Endodermal cell (in vitro differentiated cells): ENCODE results near the gene FOXE3. TPM values are rescaled to one million over a fixed set of nuclear protein-coding genes. Genes with fewer than 3 reads are reported as not detected.

ENCODE experiments used
- DNase-seq: peaks from one replicate; pipeline ENCODE4 v3.0.0-alpha.2; 2017
- H3K27ac ChIP-seq: 2 replicates; pipeline ENCODE4 v1.5.1; 2013; ENCODE audit warnings: mild to moderate bottlenecking, low read depth, low read length, moderate library complexity
- H3K27me3 ChIP-seq: 2 replicates; pipeline ENCODE4 v1.6.1; 2013; ENCODE audit warnings: mild to moderate bottlenecking, low read length, moderate library complexity; ENCODE audit not compliant: insufficient read depth, control insufficient read depth, poor library complexity, severe bottlenecking
- H3K36me3 ChIP-seq: 2 replicates; pipeline ENCODE4 v1.7.0; 2013; ENCODE audit warnings: mild to moderate bottlenecking, low read length, moderate library complexity; ENCODE audit not compliant: control insufficient read depth, insufficient read depth
- H3K4me1 ChIP-seq: one replicate; pipeline ENCODE4 v1.7.0; 2013; ENCODE audit warnings: low read length; ENCODE audit not compliant: control insufficient read depth, insufficient read depth
- H3K4me3 ChIP-seq: 2 replicates; pipeline ENCODE4 v1.5.1; 2013; ENCODE audit warnings: mild to moderate bottlenecking, low read length, moderate library complexity
- H3K9ac ChIP-seq: 2 replicates; pipeline ENCODE4 v1.6.1; 2013; ENCODE audit warnings: mild to moderate bottlenecking, low read length, moderate library complexity; ENCODE audit not compliant: poor library complexity, severe bottlenecking; ENCODE audit errors: extremely low read depth
- H3K9me3 ChIP-seq: 2 replicates; pipeline ENCODE4 v1.6.1; 2013; ENCODE audit warnings: mild to moderate bottlenecking, low read length, moderate library complexity; ENCODE audit not compliant: control insufficient read depth
- H3K27ac Mint-ChIP-seq: 2 replicates; pipeline ENCODE4 v1.8.0; 2020; ENCODE audit warnings: mixed read lengths
- H3K27me3 Mint-ChIP-seq: 2 replicates; pipeline ENCODE4 v1.8.0; 2021; ENCODE audit warnings: mild to moderate bottlenecking, mixed read lengths; ENCODE audit not compliant: insufficient read depth
- H3K36me3 Mint-ChIP-seq: 2 replicates; pipeline ENCODE4 v1.8.0; 2020; ENCODE audit warnings: low read depth, mixed read lengths
- H3K4me1 Mint-ChIP-seq: 2 replicates; pipeline ENCODE4 v1.8.0; 2020; ENCODE audit warnings: mixed read lengths
- H3K4me3 Mint-ChIP-seq: 2 replicates; pipeline ENCODE4 v1.8.0; 2020; ENCODE audit warnings: mild to moderate bottlenecking, moderate library complexity, mixed read lengths
- H3K9me3 Mint-ChIP-seq: 2 replicates; pipeline ENCODE4 v1.8.0; 2020; ENCODE audit warnings: mild to moderate bottlenecking, mixed read lengths
- WGBS, 2 experiments: methylation state at CpG; one replicate each; pipeline versions ENCODE4 v1.1.5 to v1.1.7; 2013; ENCODE audit warnings: missing lambda C conversion rate in 2 of 2, mixed read lengths in 1 of 2; ENCODE audit not compliant: insufficient coverage in 1 of 2, insufficient read length in 1 of 2; 5-methylcytosine and 5-hydroxymethylcytosine counted together
- total RNA-seq, 2 donors: library from RNA; stranded (reverse); fragmentation: NEBNext Ultra II Directional in 1 of 2; extraction: Animal tissue kit (Norgen Biotek cat#: 25700) in 1 of 2; gene quantifications; 2 replicates in 1 of 2; 3 replicates in 1 of 2; pipeline ENCODE4 v1.2.1, GENCODE V29; 2021
- TF ChIP-seq, protein P1 (sequence below): fragments of 200-600 bp; sonication (generic); conservative IDR thresholded peaks from 2 replicates; pipeline ENCODE4 v1.5.0; 2021; ENCODE audit warnings: antibody characterized with exemption, mild to moderate bottlenecking

FOXE3 gene
- total RNA-seq, 2 donors from 2014 or later, result not detected

DNA sequence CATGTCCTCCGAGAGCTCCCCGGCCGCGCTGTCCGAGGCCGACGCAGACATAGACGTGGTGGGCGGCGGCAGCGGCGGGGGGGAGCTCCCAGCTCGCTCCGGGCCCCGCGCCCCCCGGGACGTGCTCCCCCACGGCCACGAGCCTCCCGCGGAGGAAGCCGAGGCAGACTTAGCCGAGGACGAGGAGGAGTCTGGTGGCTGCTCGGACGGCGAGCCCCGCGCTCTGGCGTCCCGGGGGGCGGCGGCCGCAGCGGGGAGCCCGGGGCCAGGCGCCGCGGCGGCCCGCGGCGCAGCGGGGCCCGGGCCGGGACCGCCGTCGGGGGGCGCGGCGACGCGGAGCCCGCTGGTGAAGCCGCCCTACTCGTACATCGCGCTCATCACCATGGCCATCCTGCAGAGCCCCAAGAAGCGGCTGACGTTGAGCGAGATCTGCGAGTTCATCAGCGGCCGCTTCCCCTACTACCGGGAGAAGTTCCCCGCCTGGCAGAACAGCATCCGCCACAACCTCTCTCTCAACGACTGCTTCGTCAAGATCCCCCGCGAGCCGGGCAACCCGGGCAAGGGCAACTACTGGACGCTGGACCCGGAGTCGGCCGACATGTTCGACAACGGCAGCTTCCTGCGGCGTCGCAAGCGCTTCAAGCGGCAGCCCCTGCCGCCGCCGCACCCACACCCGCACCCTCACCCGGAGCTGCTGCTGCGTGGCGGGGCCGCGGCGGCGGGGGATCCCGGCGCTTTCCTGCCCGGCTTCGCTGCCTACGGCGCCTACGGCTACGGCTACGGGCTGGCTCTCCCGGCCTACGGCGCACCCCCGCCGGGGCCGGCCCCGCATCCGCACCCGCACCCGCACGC lies 22.3 kb downstream of the FOXE3 start:
- H3K4me1 Mint-ChIP-seq, result peaks cover 16% of the 10 kb centered on the region
- no peak overlapping the region for H3K27ac ChIP-seq
- WGBS, 2 experiments, result 0 to 3% methylated on average over 7 to 117 of the region's 117 CpGs
- no peaks in the 10 kb centered on the region for H3K36me3 ChIP-seq
- no peaks in the 10 kb centered on the region for H3K9me3 Mint-ChIP-seq
- peaks cover 45% of the 10 kb centered on the region for H3K27me3 Mint-ChIP-seq
- no peak overlapping the region for H3K9ac ChIP-seq
- TF ChIP-seq, protein P1, sequence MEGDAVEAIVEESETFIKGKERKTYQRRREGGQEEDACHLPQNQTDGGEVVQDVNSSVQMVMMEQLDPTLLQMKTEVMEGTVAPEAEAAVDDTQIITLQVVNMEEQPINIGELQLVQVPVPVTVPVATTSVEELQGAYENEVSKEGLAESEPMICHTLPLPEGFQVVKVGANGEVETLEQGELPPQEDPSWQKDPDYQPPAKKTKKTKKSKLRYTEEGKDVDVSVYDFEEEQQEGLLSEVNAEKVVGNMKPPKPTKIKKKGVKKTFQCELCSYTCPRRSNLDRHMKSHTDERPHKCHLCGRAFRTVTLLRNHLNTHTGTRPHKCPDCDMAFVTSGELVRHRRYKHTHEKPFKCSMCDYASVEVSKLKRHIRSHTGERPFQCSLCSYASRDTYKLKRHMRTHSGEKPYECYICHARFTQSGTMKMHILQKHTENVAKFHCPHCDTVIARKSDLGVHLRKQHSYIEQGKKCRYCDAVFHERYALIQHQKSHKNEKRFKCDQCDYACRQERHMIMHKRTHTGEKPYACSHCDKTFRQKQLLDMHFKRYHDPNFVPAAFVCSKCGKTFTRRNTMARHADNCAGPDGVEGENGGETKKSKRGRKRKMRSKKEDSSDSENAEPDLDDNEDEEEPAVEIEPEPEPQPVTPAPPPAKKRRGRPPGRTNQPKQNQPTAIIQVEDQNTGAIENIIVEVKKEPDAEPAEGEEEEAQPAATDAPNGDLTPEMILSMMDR, result no peak
- no peak overlapping the region for H3K27ac Mint-ChIP-seq
- peak overlapping the region; percentile 39 for H3K4me3 Mint-ChIP-seq
- peaks cover 94% of the 10 kb centered on the region for H3K27me3 ChIP-seq
- peak; percentile 74 for DNase-seq
- H3K4me3 ChIP-seq, result no peak overlapping the region
- peaks cover 4% of the 10 kb centered on the region for H3K4me1 ChIP-seq
- no peaks in the 10 kb centered on the region for H3K9me3 ChIP-seq
- no peaks in the 10 kb centered on the region for H3K36me3 Mint-ChIP-seq

DNA sequence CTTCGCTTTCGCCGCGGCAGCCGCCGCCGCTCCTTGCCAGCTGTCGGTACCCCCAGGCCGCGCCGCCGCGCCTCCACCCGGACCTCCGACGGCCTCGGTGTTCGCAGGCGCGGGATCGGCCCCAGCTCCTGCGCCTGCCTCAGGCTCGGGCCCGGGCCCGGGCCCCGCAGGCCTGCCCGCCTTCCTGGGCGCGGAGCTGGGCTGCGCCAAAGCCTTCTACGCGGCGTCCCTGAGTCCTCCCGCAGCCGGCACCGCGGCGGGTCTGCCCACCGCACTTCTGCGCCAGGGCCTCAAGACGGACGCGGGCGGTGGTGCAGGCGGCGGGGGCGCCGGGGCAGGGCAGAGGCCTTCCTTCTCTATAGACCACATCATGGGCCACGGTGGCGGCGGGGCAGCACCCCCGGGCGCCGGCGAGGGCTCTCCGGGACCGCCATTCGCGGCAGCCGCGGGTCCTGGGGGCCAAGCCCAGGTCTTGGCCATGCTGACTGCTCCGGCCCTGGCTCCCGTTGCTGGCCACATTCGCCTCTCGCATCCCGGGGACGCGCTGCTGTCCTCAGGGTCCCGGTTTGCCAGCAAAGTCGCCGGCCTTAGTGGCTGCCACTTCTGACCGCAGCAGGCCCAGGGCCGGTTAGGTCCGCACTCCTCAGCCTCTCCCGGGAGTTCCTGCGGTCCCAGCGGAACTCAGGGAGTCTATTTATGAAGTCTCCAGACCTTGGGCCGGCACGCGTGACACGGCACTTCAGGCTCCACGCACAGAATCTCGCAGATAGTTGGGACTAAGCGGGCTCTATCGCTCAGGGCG lies 23.1 kb downstream of the FOXE3 start:
- no peak overlapping the region for H3K27ac ChIP-seq
- peaks cover 94% of the 10 kb centered on the region for H3K27me3 ChIP-seq
- Mint-ChIP-seq H3K9me3 (no peaks in the 10 kb centered on the region), H3K27me3 (peaks cover 36% of the 10 kb centered on the region), H3K4me1 (peaks cover 19% of the 10 kb centered on the region), H3K4me3 (peak overlapping the region; percentile 26), H3K27ac (no peak overlapping the region), H3K36me3 (no peaks in the 10 kb centered on the region)
- H3K9me3 ChIP-seq, result no peaks in the 10 kb centered on the region
- no peaks in the 10 kb centered on the region for H3K36me3 ChIP-seq
- H3K4me3 ChIP-seq, result no peak overlapping the region
- TF ChIP-seq, protein P1, result no peak
- WGBS, 2 experiments, result 2 to 5% methylated on average over 23 to 86 of the region's 86 CpGs
- no peak overlapping the region for H3K9ac ChIP-seq
- H3K4me1 ChIP-seq, result no peaks in the 10 kb centered on the region
- peak; percentile 79 for DNase-seq

DNA sequence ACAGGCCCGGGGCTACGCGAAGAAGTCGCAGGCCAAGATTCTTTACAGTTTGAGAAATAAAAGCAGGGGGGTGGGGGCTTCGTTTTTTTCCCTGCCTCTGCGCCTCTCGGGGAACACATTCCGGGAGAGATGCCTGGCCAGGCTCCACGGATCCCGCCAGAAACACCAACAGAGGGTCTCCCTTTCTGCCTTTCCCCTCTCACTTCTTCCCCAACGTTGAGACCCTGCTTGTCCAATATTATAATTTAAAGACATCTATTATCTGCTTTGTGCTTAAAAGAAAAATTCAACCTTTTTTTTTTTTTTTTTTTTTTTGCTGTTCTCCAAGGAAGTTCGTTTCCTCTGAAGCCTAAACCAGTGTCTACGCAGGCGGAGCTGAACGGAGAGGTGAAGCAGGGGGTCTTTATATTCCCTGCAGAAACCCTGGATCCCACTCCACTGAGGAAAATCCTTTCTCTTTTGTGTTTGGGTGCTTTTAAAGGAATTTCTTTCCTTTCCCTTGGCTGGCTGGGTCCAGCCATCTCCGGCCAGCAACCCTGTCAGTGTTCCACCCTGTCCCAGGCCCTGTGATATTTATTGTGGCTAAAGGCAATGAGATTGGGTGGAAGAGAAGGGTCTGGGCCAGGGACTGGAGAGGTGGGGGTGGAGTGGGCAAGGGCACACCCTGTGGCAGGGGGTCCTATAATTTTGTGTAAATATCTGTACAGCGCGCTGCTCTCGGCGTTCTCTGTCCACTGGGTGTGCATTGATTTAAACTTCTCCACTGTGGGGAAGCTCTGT lies 23.9 kb downstream of the FOXE3 start:
- H3K4me1 Mint-ChIP-seq, result peaks cover 20% of the 10 kb centered on the region
- peaks cover 29% of the 10 kb centered on the region for H3K27me3 Mint-ChIP-seq
- no peaks in the 10 kb centered on the region for H3K9me3 Mint-ChIP-seq
- DNase-seq, result peak; percentile 32
- Histone ChIP-seq H3K27ac (no peak overlapping the region), H3K9ac (no peak overlapping the region), H3K4me1 (peaks cover 4% of the 10 kb centered on the region), H3K4me3 (no peak overlapping the region), H3K27me3 (peaks cover 94% of the 10 kb centered on the region), H3K9me3 (no peaks in the 10 kb centered on the region), H3K36me3 (no peaks in the 10 kb centered on the region)
- WGBS, 2 experiments, result 22 to 26% methylated on average over 5 to 20 of the region's 20 CpGs
- no peak overlapping the region for H3K27ac Mint-ChIP-seq
- H3K36me3 Mint-ChIP-seq, result no peaks in the 10 kb centered on the region
- TF ChIP-seq, protein P1, result no peak
- peak overlapping the region; percentile 26 for H3K4me3 Mint-ChIP-seq
